Measurements from ENCODE around the gene SDC1.

DNA sequence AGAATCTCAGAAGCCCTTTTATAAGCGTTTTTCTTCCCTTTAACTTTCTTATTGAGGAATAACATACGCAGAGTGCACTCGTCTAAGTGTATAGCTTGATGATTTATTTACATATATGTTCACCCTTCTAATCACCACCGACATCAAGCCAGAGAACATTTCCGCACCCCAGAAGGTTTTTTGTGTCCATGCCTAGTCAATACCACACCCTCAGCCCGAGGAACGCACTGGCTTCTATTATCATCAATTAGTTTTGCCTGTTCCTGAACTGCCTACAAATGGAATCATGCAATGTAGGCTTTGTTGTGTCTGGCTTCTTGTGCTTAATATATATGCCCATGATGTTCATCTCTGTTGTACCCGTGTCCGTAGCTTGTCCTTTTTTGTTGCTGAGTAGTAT, 27.7 kb downstream of the SDC1 start:
- TF ChIP-seq CTCF (IDR thresholded peaks at IDR 0.05) (no peak), POLR2A (IDR thresholded peaks at IDR 0.05) (no peak)
